Pons (tissue), 1 donor: ENCODE measurements around the gene APMAP.
A peak's percentile ranks its signal among the peaks of the same experiment; 100 is the strongest.

ENCODE experiments used
- DNase-seq: peaks from one replicate; pipeline ENCODE4 v3.0.0-alpha.2; 2016; ENCODE audit warnings: low spot score

APMAP gene

DNA sequence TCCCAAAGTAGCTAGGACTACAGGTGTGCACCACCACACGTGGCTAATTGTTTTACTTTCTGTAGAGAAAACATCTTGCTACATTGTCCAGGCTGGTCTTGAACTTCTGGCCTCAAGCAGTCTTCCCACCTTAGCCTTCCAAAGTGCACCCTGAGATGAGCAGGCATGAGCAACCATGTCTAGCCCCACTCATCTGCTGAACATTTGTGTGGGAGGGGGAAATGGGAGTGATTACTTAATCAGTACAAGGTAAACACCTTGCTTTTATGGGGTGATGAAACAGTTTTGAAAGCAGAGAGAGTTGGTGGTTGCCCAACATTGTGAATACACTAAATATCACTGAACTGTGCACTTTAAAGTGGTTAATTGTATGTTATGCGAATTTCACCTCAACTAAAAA is 5.3 kb downstream of the APMAP start:
- no peak for DNase-seq

DNA sequence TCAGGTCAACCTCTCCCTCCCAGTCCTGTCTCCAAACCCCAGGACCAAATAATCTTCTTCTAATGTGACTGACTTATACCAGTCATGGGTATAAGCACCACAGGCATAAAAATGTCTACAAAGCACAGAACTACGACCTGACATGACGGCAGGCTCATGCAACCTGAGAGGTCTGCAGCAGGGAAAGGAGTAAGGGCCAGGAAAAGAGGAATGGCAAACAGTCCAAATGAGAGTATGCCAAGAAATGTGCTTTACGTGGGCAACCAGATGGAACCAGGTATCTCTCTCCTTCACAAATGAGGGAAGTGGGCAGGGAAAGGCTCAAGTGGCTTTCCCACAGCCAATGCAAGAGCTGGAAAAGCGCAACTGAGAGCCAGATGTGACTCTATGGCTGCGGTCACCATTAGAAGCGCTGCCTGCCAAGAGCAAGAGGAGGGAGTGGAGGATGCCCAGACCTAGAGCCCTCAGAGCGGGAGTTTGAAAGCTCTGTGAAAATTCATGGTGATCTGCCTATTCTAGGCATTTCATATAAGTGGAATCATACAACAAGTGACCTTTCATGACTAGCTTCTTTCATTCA is 6.0 kb downstream of the APMAP start:
- no peak for DNase-seq

DNA sequence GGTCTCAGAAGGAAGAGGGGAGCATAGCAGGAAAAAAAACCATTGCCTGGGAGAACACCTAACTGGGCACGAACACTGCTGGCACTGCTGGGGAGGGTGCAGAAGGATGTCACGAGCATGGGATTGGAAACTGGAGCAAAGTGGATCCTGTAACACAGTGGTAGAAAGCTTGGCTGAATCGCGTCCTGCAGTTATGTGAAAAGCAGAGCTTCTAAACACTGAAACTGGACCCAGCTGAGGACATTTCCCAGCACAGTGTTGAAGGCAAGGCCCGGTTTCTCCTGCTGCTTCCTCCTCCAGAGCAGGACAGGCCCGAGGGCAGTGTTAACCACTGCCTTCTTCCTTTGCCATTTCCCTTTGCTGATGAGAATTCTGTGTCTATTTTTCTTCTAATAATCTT is 6.7 kb downstream of the APMAP start:
- DNase-seq, result no peak

DNA sequence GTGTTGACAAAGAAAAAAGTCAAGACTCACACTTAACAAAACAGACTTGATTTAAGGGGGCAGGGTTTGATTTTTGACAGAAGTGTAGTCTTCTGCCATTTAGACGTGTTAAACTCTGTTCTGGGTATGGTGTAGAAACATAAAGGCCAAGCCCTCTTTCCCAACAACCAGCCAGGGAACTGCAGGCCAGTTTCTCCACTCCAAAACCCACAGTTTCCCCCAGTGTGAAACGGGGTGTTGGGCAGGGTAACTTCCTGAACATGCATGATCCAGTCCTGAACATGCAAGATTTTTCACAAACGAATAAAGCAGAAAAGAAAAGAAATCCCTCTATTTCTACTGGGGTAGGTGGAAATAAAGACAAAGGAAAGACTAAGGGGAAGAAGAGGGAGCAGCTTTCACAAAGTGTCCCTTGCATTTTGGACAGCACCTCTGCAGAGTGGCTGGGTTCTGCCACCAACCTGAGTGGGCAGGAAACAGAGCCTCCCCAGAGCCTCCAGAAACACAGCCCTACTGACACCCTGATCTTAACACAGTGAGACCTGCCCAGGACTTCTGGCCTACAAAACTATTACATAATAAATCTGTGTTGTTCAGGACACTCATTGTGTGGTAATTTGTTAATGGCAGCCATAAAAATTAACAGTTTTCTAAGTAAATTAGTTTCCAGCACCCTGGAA is 7.5 kb downstream of the APMAP start:
- DNase-seq, result no peak

DNA sequence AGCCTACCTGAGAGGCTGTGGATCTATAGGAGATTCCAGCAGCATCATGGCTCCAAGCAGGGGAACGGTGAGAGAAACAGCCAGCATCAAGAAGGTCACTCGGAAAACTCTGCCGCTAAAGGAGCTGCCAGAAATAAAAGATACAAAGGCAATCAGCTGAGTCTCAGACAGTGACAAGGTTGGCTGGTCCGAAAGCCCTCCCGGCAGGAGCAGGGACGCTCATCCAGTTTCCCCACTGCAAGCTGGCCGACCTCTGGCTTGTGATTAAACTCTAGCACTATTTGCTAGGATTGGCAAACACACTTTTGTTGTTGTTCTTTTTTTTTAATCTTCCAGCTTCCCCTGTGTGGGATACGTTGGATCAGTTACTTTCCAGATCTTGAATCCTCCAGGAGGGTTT is 8.7 kb downstream of the APMAP start:
- no peak for DNase-seq

DNA sequence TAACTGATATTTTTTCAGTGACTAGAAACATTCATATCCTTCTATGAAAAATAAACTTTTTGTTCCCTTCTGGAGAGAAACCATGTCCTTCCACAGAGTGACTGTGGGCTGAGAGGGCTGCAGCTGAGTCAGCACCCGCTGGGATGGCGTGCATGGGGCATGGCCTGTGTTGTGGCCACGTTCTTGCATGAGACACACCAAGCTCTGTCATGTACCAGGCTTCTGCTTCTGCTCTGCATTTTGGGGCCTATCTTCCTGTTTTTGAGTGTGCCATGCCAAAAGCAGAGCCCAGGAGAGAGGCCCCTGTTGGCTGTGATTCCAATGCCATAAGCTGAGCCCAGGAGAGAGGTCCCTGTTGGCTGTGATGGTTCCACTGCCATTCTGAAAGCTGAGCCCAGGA is 10.8 kb downstream of the APMAP start:
- DNase-seq, result peak; percentile 74

DNA sequence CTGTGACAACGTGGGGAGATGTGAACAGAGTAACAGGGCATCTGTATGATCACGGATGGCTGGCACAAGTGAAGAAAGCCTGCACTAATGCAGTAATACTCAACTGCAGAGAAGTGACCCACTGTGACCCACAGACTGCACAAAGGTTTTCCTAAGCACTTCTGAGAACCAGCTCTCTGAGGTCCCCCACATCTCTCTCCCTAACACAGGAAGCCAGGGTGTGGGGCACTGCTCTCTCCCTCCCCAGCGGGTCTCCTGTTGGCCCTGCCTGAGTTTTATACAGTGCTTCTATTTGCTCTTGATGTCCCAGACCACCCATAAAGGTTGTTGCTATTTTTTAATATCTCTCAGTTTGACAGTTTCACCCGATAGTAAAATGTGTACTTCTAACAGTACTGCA is 11.3 kb downstream of the APMAP start:
- no peak for DNase-seq

DNA sequence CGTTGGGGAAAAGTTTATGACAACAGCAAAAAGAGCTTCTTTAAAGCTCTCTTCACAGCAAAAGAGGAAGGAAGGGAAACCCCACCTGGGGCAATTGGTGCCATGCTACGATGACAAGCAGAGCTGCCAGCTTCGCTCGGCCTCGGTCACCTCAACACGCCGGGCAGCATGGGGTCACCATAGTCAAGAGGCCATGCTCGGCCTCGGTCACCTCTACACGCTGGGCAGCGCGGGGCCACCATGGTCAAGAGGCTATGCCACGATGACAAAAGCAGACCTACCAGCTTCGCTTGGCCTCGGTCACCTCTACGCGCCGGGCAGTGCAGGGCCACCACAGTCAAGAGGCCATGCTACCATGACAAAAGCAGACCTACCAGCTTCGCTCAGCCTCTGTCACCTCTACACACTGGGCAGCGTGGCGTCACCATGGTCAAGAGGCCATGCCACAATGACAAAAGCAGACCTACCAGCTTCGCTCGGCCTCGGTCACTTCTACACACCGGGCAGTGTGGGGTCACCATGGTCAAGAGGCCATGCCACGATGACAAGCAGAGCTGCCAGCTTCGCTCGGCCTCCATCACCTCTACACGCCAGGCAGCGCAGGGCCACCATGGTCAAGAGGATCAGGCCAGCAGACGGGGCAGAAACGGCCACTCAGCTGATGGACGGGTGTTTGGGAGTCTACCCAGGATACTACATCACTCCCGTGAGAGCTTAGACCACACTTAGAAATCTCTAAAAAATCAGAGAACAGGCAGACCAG is 12.1 kb downstream of the APMAP start:
- DNase-seq, result no peak

DNA sequence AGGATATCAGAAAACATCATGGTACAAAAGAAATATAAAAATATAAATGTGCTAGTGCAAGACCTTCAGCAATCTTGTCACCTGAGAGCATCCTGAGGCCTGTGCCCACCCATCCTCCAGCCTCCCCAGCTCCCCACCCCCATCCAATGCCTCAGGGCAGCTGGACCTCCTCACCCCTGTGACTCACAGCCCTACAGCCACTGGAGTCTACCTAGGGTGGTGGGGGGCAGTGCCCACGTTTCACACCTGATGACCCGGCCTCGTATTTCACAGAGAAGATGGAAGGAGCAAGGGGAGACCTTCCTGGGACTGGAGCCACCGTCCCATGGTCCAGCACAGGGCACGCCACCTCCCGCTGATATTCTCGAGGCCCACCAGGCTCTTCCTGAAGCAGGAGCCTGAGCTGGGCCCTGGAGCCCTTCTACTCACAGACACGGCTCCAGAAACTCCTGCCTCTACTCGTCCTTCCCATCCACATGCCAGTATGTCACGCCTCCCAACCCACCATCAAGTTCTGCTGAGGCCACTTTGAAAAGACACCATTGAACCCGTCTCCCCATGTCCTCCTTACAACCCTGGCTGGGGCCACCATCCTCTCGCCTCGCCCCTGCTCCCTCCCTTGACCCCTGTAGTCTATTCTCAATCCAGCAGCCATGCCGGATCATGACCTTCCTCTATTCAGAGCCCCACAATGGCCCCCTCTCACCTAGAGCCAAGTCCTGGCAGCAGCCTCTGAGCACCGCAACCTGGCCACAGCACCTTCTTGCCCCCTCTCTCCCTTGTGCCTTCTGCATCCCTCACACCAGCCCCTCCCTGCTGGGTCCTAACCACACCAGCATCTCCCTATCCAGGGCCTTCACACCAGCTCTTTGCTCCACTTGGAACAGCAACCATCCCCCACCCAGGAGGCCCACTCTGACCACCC is 13.3 kb downstream of the APMAP start:
- DNase-seq, result no peak

DNA sequence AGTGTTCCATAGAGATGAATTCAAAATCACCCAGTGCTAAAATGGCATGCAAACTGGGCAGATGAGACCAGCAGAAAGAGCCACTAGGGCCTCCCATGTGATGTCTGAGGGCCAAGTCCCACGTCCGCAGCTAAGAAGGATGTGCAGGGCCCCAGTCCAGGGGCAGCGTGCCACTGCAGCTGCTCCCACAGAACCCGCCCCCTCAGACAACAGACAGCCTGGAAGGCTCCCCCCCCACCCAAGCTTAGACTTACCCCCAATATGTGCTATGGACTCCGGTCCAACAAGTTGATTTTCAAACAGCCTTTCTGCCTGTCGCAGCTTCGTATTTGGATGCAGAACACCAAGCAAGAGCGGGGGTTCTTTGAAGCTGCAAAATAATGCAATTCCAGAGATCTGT is 14.0 kb downstream of the APMAP start:
- peak; percentile 79 for DNase-seq

DNA sequence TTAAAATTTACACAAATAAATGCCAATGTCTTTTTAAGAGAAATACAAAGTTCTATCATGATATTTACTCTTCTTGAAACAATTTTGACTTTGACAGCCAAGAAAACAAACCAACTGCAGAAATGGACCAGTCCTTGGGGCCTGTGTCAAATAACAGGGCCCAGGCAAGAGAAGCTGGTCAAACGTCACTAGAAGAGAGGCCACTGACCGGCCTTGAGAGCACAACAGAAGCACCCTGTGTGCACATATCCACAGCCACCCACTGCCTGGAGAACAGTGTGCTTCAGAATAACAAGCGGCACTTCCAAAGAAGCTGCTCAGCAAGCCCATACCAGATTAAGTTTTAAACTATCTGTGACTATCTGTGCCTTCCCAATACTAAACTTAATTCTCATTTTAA is 14.8 kb downstream of the APMAP start:
- DNase-seq, result peak; percentile 82

DNA sequence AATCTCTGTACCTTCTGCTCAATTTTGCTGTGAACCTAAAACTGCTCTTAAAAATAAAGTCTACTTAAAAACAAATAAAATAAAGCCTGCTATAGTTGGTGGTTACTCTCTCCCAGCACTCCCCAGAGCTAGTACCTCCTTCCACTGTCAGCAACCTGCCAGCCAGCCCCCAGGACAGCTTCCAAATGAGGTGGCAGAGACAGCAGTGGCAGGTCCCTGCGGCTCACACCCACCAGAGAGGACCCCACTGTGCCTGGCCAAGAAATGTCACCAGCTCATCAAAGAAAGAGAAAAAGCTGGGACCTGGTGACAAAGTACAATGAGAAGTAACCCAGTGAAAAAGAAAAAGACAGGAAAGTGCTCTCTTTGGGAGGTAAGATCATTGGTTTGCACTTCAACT is 15.2 kb downstream of the APMAP start:
- no peak for DNase-seq

DNA sequence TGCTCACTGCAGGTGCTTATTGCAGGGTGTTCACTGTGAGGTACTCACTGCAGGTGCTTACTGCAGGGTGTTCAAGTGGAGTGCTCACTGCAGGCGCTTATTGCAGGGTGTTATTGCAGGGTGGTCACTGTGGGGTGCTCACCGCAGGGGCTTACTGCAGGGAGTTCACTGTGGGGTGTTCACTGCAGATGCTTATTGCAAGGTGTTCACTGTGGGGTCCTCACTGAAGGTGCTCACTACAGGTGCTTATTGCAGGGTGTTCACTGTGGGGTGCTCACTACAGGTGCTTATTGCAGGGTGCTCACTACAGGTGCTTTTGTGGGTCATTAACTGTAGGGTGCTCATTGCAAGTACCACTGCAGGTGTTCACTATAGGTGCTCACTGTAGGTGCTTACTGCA is 20.2 kb downstream of the APMAP start:
- DNase-seq, result no peak

DNA sequence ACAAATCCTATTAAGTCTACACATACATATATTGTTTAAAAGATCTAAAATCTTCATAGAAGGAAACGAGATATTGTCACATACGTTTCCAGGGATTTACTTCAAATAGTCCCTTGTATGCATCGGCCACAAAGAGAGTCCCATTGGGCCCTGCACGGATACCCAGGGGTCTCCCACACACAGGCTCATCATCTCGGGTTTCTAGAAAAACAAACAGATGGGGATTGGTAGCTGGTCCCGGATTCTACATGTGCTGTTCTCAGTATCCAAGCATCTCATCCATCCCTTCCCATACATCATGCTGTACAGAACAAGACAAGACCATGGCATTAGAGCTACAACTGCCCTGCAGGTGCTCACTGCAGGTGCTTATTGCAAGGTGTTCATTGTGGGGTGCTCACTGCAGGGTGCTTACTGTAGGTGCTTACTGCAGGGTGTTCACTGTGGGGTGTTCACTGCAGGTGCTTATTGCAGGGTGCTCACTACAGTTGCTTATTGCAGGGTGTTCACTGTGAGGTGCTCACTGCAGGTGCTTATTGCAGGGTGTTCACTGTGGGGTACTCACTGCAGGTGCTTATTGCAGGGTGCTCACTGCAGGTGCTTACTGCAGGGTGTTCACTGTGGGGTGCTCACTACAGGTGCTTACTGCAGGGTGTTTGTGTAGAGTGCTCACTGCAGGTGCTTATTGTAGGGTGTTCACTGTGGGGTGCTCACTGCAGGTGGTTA is 21.0 kb downstream of the APMAP start:
- DNase-seq, result no peak

DNA sequence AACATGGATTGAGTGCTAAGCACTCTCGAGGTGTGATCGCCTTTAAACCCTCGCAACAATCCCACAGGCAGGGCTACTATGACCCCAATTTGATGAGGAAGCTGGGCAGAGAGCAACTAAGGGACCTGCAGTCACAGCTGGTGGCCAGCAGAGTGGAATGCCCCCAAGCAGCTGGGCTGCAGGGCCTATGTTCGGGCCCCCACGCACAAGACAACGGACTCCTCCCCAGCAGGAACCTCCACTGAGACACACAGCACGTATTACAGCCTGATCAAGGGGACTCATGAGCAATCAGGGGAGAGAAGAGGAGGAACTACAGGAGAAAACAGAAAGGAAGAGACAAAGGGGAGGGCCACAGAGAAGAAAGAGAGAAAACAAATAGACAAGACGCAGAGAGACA is 21.8 kb downstream of the APMAP start:
- peak; percentile 57 for DNase-seq

DNA sequence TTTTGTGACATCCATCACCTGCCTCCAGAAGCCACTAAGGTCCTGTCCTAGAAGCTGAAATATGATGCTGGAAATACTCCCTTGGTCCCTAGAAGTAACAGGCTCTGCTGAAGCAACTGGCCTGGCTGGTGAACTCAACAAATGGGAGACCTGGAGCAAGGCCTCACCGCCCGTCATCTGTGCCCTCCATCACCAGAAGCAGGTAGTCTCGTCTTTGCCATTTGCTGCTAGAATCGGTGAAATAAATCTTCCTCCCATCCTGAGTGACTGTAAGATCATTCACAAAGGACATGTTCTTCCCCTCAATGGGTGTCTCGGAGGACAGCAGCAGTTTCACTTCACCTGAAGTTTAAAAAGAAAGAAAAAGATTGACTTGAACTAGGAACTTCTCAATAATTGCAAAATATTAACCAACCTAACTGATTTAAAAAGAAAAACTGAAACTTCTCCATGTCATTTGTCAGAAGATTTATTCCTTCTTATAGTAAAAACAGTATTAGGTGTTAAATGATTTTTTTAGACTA is 22.5 kb downstream of the APMAP start:
- DNase-seq, result no peak

DNA sequence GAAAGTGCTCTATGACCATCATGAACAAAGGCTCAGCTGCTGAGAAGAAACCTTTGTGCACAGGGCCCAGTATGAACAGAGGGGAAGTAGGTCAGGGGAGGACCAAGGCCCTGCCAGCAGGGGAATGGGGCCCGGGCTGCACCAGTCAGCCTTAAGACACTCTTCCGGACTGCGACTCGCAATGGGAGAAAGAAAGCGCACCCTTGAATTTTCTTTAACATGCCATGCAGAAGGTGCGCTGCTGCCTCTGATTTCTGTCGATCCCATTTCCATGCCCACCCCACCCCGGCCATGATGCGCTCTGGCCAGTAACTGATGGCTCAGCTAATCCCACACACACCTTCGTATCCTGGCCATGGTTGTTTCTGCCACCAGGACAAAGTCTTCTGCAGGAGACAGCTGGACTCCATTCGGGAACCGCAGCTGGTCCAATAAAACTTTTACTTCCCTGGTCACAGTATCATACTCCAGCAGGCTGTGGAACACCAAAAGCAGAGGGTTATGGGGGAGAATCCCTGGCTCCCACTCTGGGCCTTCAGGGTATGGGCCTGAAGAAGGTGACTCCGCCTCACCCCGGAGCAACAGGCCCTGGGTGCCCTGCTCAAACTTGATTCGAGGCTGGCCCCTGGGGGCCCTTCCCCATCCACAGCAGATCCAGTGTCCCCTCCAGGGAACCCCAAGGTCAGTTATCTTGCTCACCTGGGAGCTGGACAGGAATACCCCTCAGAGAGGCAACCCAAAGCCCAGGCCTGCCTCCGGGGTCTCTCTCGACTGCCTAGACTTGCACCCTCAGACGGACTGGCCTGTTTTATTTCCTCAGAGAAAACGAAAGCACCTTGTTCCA is 23.1 kb downstream of the APMAP start:
- DNase-seq, result no peak

DNA sequence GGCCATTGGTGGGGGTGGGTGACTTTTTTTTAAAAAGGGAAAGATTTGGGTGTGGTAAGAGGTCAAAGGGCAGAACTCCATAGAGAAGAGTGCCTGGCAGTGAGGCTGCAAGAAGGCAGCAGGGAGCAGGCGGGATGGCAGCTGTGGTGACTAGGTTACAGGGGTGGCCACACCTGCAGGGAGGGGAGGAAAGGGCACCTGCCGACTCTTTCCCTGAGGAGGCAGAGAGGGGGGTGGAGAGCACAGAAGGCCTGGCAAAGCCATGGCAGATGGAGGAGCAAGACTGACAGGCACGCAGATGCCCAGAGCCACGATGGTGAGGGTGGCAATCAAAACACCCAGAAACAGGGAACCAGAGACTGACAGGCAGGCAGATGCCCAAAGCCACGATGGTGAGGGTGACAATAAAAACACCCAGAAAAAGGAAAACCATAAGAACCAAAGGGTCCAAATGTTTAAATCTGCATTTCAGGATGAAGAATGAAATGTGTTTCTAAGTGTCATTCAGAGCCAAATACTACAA is 24.2 kb downstream of the APMAP start:
- no peak for DNase-seq

DNA sequence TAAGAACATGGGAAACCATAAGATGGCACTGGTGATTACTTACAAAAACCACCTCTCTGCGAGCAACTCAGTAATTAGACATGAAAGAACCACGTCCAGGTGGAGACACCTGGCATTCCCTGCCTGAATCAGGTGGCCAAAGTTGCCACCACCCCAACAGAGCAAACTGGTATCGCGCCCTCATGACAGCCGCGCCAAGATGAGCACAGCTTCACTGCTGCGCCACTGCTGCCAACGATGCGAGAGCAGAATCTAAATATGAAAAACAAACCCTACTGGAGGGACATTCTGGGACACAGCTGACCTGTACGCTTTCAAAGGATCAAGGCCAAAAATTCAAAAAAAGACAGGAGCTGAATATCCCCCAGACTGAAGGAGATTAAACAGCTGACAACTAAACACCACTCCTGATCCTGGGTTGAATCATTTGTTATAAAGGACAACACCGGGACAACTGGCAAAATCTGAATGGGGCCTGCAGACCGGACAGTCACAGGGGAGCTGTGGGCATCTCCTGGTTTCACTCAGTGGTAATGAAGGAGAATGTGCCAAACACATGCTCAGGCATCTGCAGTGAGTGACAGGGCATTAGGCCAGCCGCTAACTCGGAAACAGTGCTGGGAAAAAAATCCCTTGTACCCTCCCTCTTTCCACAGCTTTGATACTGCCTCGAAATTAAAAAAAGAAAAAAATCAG is 26.1 kb downstream of the APMAP start:
- no peak for DNase-seq
